Hematopoietic multipotent progenitor cell treated with erythropoietin and hydrocortisone succinate and interleukin-3 and kit ligand, for 8 days (in vitro differentiated cells): Measurements from ENCODE around the gene ERBB2.

Experiments
- DNase-seq: peaks from one replicate; pipeline ENCODE4 v3.0.0-alpha.2; 2015

Gene ERBB2

DNA sequence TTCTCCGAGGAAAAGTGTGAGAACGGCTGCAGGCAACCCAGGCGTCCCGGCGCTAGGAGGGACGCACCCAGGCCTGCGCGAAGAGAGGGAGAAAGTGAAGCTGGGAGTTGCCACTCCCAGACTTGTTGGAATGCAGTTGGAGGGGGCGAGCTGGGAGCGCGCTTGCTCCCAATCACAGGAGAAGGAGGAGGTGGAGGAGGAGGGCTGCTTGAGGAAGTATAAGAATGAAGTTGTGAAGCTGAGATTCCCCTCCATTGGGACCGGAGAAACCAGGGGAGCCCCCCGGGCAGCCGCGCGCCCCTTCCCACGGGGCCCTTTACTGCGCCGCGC is at the start of gene ERBB2:
TSS of gene ERBB2 (plus strand) at position 247 of the 330 bp plus-strand sequence. CDS start 175 bp downstream, outside the sequence.
- DNase-seq: no peak

DNA sequence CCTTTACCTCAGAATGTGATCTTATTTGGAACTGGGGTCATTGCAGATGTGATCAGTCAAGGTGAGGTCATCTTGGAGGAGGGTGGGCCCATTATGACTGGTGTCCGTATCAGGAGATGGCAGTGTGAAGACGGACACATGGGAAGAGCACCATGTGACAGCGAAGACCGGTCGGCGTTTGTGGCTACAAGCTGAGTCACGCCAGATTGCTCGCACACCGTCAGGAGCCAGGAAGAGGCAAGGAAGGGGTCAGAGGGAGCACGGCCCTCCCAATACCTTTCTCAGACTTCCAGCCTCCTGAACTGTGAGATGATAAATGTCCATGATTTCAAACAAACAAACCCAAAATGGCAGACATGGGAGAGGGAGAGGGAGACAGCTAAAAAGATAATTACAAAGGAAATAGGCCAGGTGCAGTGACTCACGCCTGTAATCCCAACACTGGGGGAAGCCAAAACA is 49.7 kb upstream of the ERBB2 start:
- no peak for DNase-seq

DNA sequence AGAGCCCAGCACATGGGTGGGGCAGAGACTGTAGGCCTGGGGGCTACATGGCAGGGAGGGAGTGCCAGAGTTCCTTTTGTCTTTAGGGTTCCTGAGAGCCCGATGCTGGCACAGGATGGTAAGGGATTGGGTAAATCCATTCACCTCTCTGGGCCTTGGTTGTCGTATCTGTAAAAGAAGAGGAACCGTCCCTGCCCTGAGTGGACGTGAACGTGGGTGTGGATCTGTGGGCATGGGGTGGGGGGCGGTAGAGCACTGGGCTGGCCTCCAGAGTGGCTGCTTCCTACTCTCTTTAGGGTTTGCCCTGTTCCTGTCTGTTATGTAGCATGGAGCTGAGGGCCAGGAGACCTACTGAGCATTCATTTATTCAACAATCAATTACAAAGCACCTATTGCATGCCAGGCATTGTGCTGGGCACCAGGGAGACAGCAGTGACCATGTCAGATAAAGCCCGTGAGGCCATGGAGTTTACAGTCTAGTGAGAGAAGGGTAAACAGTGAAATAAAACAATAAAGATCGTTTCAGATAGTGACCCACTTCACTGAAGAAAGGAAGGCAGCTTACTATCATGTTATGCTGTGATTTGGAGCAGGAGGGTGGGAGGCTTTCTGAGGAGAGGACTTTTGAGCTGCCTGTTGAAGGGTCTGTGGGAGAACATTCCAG is 47.8 kb upstream of the ERBB2 start:
- DNase-seq: no peak

DNA sequence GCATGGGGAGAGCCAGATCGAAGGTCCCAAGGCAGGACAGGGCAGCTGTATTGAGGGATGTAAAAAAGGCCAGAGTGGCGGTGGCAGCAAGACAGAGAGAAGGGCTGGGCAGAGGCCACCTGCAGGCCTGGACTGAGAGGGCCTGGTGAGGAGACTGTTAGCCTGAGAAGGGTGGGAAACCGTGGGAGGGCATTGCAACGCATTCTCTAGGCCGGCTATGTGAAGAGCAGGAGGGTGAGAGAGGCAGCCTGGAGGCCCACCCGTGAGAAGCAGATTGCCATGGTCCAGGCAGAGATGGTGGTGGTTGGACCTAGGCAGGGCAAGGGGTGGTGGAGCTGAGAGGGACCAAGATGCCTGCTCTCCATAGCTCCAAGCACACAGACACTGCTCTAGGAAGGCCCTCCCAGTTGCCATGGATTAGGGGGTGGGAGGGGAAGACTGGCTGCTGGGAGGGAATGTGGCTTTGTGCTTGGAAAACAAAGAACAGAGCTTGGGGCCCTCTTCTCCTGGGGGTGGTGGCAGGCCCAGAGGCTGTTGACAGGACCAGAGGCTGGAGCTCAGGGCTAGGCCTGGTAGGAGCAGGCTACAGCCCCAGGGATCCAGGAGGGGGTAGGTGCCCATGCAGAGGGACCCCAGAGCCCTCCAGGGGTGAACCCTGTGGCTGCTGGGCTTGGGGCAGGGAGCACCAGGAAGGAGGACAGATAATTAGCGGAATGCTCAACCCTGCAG is 47.1 kb upstream of the ERBB2 start:
- DNase-seq: no peak

DNA sequence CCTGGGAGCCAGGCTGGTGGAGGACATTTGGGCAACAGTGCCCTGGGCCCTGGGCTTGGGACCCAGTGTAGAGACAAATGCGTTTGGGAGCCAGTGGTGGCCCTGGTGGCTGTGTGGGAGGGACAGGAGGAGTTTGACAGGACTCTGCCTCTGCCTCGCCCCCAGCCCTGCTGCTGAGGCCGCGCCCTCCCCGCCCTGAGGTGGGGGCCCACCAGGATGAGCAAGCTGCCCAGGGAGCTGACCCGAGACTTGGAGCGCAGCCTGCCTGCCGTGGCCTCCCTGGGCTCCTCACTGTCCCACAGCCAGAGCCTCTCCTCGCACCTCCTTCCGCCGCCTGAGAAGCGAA is 46.6 kb upstream of the ERBB2 start:
- DNase-seq: no peak

DNA sequence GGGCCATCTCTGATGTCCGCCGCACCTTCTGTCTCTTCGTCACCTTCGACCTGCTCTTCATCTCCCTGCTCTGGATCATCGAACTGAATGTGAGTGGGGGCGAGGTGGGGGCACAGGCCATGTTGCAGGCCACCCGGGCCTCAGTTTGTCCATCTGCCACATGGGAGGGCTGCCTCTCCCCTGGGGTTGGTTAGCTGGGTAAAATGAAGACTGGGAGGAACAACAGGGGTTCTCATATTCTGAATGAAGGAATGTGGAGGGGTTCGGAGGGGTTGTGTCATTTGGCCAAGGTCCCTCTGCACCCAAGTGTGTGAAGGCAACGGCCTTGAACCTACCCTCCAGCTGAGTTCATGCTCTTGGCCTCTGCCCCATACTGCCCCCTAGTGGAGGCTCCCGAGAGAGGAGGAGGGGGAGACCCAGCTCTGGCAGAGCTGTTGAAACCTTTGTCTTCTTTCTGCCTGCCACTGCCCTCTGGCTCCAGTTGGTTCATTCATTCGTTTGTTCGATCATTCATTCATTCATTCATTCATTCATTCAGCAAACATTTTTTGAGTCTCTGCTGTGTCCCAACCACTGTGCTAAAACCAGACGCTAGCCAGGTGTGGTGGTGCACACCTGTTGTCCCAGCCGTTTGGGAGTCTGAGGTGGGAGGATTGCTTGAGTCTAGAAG is 46.1 kb upstream of the ERBB2 start:
- DNase-seq: peak; percentile 85

DNA sequence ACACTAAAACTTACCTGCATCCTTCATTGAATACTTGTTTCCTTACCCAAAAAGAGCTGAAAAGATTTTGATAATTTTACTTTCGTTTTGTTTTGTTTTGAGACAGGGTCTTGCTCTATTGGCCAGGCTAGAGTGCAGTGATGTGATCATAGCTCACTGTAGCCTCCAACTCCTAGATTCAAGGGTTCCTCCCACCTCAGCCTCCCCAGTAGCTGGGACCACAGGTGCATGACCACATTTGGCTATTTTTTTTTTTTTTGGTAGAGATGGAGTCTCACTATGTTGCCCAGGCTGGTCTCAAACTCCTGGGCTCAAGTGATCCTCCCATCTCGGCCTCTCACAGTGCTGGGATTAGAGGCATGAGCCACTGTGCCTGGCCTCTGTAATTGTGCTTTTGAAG is 44.8 kb upstream of the ERBB2 start:
- no peak for DNase-seq

DNA sequence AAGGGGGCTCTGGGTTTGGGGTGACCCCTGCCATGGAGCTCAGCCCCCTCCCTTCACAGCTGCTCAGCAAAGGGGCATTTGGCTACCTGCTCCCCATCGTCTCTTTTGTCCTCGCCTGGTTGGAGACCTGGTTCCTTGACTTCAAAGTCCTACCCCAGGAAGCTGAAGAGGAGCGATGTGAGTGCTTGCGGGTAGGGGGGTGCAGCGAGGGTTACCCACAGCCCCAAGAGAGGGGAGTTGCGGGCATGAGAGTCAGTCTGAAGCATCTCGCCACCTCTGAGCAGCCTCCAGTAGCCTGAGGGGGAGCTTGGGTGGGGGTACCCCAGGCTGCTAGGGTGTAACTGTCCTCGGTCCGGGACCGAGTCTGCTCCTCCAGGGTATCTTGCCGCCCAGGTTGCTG is 41.5 kb upstream of the ERBB2 start:
- no peak for DNase-seq

DNA sequence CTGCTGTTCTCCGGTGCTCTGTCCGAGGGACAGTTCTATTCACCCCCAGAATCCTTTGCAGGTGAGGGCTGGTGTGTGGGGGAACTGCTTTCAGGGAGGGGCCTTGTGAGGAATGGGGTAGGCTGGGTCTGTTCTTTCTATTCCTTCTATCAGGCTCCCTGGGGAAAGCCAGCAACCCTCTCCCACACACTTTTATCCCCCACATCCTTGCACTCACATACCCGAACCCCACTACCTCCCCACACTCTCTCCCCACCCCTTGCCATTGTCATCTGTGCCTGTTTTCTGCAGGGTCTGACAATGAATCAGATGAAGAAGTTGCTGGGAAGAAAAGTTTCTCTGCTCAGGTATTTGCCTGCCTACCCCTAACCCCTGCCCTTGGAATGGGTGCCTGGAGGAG is 41.1 kb upstream of the ERBB2 start:
- no peak for DNase-seq

DNA sequence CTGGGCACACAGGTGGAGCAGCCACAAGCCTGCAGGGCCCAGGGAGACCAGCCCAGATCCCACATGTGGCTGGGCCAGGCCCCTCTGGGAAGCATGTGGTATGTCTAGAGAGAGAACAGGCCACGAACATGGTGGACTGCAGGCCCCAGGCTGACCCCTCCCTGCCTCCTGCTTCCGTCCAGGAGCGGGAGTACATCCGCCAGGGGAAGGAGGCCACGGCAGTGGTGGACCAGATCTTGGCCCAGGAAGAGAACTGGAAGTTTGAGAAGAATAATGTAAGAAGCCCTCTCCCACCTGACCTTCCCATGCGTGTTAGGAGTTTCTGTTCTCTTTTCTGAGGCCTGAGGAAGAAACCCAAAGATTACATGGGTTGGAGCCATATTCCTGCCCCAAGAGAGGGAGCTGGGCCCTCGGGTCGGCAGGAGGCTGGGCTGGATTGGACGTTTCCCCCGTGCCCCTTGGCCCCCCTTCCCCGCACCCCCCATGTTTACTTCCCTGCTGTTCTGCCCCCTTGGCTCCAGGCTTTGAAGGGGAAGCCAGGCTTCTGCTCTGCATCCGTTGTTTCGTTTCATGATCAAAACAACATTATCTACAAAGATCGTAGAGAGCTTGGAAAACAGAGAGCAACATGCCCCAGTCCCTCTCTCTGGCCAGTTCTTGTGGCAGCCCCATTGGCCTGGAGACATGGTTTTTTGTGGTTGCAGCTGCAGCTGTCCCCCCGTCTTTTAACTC is 40.4 kb upstream of the ERBB2 start:
- no peak for DNase-seq

DNA sequence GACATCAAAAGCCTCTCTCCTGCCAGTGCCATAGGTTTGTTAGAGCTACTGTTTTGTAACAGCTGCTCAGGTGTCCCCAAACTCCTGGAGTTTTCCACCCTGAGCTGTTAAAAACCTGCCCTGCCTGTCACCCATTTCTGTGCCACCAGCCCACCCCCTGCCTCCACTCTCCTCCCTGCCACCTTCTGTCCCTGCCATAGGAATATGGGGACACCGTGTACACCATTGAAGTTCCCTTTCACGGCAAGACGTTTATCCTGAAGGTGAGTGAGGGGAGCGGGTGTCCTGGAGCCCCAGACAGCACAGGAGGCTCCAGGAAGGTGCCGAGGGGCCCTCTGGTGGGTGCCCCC is 39.9 kb upstream of the ERBB2 start:
- no peak for DNase-seq

DNA sequence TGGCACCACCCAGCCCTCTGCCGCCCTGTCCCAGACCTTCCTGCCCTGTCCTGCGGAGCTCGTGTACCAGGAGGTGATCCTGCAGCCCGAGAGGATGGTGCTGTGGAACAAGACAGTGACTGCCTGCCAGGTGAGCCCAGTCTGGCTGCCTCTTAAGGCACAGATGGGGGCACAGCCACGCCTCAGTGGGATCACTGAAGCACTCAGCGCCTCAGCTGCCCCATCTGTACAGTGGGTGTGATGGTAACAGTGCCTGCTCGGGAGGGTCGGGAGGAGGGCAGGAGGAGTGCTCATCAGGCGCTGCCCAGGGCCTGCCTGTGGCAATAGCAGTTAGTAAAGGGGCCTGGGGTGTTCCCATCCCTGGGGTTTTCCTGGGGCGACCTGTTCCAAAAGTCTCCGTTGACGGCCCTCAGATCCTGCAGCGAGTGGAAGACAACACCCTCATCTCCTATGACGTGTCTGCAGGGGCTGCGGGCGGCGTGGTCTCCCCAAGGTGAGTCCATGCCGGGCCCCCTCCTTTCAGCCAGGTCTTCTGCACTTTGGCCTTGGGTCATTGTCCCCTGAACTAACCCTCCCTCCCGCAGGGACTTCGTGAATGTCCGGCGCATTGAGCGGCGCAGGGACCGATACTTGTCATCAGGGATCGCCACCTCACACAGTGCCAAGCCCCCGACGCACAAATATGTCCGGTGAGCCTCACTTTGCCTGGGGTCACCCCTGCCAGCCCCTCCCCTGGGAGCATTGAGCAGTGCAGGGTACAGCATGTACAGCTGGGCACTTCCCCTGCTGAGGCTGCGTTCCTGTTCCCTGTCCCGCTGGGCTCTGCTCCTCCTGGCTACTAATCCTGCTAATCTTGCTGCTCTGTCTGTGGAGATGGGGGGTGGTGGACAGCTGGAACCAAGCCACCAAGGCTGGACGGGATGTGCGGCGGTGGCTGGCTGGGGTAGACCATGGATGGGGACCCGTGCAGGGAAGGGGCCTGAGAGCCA is 39.2 kb upstream of the ERBB2 start:
- no peak for DNase-seq

DNA sequence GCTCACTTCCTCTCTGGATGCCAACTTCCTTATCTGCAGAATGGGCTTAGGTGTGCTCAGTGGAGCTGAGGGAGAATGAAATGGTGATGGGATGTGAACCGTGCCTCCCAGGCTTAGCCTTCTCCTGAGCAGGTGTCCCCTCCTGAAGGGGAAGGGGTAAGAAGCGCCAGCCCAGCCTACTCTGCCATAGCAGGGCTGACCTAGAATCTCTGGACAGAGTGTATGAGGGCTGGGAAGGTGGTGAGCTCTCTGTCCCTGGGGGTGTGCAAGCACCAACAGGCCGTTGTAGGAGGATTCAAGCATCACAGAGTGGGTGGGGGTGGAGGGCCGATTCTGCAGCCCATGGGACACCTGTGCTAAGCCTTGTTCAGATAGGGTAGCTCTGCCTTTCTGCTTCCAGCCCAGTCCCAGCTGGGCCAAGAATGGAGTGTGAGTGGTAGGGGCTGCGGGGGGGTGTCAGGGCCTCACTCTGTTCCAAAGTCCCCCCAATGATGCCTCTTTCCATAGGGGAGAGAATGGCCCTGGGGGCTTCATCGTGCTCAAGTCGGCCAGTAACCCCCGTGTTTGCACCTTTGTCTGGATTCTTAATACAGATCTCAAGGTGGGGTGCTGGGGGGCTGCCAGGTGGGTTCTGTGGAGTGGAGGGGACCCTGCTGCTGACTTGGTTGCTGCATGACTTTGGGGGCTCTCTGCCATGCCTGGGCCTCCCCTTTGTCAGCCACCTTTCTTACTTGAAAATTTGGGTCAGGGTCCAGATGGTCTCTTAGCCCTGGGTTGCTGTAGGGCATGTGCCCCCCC is 37.9 kb upstream of the ERBB2 start:
- DNase-seq: no peak

DNA sequence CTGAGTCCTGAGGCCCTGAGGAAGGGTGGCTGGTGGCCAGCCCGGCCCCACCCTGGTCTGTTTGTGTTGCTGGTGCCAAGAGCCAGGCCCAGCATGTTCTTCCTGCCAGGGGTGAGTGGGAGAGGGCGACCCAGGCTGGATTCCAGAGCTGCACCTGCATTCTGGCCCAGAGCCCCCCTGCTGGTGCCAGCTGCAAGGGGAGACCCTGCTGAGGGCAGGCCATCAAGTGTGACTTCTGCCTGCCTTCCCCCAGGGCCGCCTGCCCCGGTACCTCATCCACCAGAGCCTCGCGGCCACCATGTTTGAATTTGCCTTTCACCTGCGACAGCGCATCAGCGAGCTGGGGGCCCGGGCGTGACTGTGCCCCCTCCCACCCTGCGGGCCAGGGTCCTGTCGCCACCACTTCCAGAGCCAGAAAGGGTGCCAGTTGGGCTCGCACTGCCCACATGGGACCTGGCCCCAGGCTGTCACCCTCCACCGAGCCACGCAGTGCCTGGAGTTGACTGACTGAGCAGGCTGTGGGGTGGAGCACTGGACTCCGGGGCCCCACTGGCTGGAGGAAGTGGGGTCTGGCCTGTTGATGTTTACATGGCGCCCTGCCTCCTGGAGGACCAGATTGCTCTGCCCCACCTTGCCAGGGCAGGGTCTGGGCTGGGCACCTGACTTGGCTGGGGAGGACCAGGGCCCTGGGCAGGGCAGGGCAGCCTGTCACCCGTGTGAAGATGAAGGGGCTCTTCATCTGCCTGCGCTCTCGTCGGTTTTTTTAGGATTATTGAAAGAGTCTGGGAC is 37.1 kb upstream of the ERBB2 start:
- no peak for DNase-seq

DNA sequence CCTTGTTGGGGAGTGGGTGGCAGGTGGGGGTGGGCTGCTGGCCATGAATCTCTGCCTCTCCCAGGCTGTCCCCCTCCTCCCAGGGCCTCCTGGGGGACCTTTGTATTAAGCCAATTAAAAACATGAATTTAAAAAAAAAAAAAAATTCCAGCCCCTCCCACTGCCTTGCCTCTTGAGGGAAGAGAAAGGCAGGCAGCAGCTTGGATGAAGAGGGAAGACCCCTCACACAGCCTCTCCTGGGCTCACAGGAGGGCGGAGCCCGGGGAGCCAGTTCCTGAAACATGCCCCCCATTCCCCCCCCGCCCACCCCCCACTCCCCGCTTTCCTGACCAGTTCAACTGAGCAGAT is 36.5 kb upstream of the ERBB2 start:
- DNase-seq: no peak

DNA sequence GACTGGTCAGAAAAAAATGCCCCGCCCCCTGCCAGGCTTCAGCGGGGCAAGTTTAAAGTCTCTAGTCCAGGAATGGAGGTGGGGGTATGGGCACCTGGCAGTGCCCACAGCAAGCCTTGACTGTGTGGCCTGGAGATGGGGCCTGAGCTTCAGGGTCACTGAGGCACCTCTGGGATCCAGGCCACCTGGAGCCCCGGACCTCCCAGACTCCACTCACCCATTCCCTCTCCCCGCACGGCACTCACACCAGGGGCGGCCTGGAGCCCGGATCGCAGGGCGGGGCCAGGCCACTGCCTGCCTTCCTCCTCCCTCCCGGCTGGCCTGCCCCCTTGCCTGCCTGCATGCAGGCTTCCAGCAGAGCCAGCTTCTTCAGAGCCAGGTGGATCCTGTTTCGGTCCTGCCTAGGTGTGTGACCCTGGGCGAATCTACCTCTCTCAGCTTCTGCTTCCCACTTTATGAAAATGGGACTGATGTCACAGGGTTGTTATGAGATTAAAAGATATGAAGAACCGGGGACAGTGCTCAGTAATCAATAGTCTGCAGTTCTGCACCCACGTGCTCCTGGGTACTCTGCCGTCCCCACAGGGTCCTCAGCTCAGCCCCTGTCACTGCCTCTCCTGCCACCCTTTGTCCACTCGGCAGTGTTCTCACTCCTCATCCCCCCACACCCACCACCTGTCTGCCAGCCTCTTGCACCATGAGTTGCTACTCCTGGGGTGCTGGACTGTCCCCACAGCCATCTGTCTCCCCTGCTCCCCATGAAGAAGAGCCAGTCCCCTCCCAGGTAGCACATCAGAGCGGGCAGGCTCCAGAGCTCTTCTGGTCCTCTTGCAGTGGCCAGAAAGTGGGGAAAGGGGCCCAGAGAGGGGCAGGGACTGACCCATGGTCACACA is 35.9 kb upstream of the ERBB2 start:
- DNase-seq: peak; percentile 58

DNA sequence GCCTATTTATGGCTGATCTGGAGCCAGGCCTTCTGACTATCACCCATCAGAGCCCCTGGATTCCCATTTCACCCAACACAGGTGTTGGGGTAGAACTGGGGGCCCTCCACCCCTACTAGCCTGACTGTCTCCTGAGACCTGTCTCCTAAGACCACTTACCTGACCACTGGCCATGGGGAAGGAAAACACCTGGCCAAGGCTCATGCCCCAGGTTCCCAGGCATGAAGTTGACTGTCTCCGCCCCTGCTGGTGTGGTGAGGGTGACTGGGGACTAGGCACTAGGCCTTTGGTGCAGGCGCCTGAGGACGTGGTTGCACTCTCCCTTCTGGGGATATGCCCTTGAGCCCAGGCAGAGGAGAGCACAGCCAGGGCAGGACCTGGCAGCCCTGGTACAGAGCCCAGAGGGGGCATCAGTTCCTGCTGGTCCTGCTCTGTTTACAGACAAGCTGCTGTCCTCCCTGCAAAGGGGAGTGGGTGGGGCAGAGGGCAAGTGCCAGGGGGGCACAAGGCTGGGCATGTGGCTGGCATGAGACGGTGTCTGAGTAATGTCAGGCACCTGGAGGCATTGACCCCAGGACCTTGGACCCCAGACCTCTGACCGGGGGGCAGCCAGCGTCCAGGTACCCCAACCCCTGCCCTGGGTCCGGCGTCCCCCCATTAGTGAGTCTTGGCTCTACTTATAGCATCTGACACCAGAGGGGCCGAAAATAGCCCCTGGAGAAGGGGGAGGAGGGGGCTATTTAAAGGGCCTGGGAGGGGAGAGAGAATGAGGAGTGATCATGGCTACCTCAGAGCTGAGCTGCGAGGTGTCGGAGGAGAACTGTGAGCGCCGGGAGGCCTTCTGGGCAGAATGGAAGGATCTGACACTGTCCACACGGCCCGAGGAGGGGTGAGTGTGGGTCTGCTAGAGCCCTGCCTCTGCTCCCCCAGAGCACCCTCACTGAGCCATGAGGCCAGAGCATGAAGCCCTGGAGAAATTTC is 35.0 kb upstream of the ERBB2 start, which contains the start of gene TCAP:
TSS of gene TCAP (plus strand) at position 769 of the 981 bp plus-strand sequence. CDS start at position 780, 11 bp downstream.
- DNase-seq: no peak

DNA sequence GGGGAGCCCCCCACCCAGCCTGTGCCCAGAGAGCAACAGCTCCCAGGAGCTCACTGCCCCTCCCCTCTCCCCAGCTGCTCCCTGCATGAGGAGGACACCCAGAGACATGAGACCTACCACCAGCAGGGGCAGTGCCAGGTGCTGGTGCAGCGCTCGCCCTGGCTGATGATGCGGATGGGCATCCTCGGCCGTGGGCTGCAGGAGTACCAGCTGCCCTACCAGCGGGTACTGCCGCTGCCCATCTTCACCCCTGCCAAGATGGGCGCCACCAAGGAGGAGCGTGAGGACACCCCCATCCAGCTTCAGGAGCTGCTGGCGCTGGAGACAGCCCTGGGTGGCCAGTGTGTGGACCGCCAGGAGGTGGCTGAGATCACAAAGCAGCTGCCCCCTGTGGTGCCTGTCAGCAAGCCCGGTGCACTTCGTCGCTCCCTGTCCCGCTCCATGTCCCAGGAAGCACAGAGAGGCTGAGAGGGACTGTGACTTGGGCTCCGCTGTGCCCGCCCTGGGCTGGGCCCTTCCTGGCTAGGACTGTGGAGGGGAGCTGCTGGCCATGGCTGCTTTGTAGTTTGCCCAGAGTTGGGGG is 34.1 kb upstream of the ERBB2 start:
- peak; percentile 45 for DNase-seq
